K562 (cell line): ENCODE measurements around the gene SLC43A1. TPM values are rescaled to one million over a fixed set of nuclear protein-coding genes. Genes with fewer than 3 reads are reported as not detected.

Experiments used
- ATAC-seq: fragments of 200-7000 bp; cut with Tn5 transposase; 3 replicates; pipeline ENCODE4 v1.9.1; 2020; ENCODE audit warnings: moderate library complexity
- BruUV-seq: library from RNA; stranded (reverse); fragments of 400-500 nt; replicated peaks from 2 replicates; lab custom pipeline; 2021; lab: Mats Ljungman, UMichigan
- CTCF ChIA-PET: fragments of 300-600 bp; formaldehyde crosslinking; extraction: SDS; loops from one replicate; lab custom pipeline; 2021; ENCODE audit warnings: low intra/inter-chr PET ratio; lab: Yijun Ruan, JAX
- POLR2A ChIA-PET: fragments of 300-600, 350-650 bp; sonication (Branson Sonifier 250); formaldehyde crosslinking; extraction: SDS; loops from one replicate; lab custom pipeline; 2021; ENCODE audit warnings: antibody characterized with exemption, inconsistent platforms; lab: Yijun Ruan, JAX
- DNase-seq, 4 experiments: peaks; one replicate each; pipeline versions ENCODE4 v3.0.0 to v3.0.0-alpha.2; 2011 to 2018; ENCODE audit warnings: low spot score in 3 of 4, mixed read lengths in 3 of 4; ENCODE audit errors: extremely low read depth in 1 of 4
- FAIRE-seq: peaks from 2 replicates; lab custom pipeline; 2011; peaks lifted over from hg19 to GRCh38; lab: Jason Lieb, UNC
- H2AFZ ChIP-seq: 2 replicates; pipeline ENCODE4 v1.6.0; 2011; ENCODE audit warnings: low read depth, low read length, control low read depth, inconsistent platforms
- H3K27ac ChIP-seq: fragments of 200-600 bp; 3 replicates; pipeline ENCODE4 v1.8.0; 2011; ENCODE audit warnings: low read depth, mild to moderate bottlenecking, control low read depth, inconsistent platforms, low read length, moderate library complexity, mixed read lengths; ENCODE audit errors: extremely low read depth
- H3K27me3 ChIP-seq, 2 experiments: fragments of 300-600 bp in 1 of 2; 2 replicates in 1 of 2; 3 replicates in 1 of 2; pipeline versions ENCODE4 v1.6.0 to v1.8.0; 2011; ENCODE audit warnings: inconsistent platforms in 2 of 2, low read length in 2 of 2, mild to moderate bottlenecking in 1 of 2, mixed read lengths in 1 of 2, moderate library complexity in 1 of 2; ENCODE audit not compliant: control insufficient read depth in 2 of 2, insufficient read depth in 2 of 2
- H3K36me3 ChIP-seq: fragments of 300-600 bp; 3 replicates; pipeline ENCODE4 v1.8.0; 2011; ENCODE audit warnings: mild to moderate bottlenecking, low read length, inconsistent platforms; ENCODE audit not compliant: control insufficient read depth, insufficient read depth
- H3K4me1 ChIP-seq, 2 experiments: fragments of 200-600 bp in 1 of 2; replicated peaks in 1 of 2; 2 replicates in 1 of 2; 3 replicates in 1 of 2; pipeline versions ENCODE4 v1.5.1 to v1.8.0; 2011; ENCODE audit warnings: inconsistent platforms in 2 of 2, low read length in 2 of 2, mild to moderate bottlenecking in 1 of 2, mixed read lengths in 1 of 2, moderate library complexity in 1 of 2; ENCODE audit not compliant: control insufficient read depth in 2 of 2, insufficient read depth in 2 of 2
- H3K4me2 ChIP-seq: 2 replicates; pipeline ENCODE4 v1.6.1; 2011; ENCODE audit warnings: low read length, control low read depth, inconsistent platforms, mixed read lengths; ENCODE audit not compliant: insufficient read depth
- H3K4me3 ChIP-seq: fragments of 200-600 bp; sonication (generic), shearing (Covaris generic); 2 replicates; pipeline ENCODE4 v1.5.1; 2016; ENCODE audit warnings: control low read depth, inconsistent platforms
- H3K79me2 ChIP-seq: fragments of 200-600 bp; 3 replicates; pipeline ENCODE4 v1.8.0; 2011; ENCODE audit warnings: low read length, inconsistent platforms; ENCODE audit not compliant: control insufficient read depth, insufficient read depth
- H3K9ac ChIP-seq, 2 experiments: 2 replicates each; pipeline versions ENCODE4 v1.6.0 to v1.6.1; 2011; ENCODE audit warnings: low read depth in 2 of 2, low read length in 2 of 2, control low read depth in 1 of 2, inconsistent platforms in 1 of 2, mild to moderate bottlenecking in 1 of 2, mixed read lengths in 1 of 2; ENCODE audit not compliant: insufficient read depth in 1 of 2
- H3K9me1 ChIP-seq: one replicate; pipeline ENCODE4 v1.6.0; 2011; ENCODE audit warnings: inconsistent platforms, mild to moderate bottlenecking, low read length, moderate library complexity; ENCODE audit not compliant: control insufficient read depth, insufficient read depth
- H3K9me3 ChIP-seq: replicated peaks from 2 replicates; pipeline ENCODE4 v1.5.1; 2011; ENCODE audit warnings: low read depth, low read length, inconsistent platforms; ENCODE audit not compliant: control insufficient read depth, insufficient read depth
- H4K20me1 ChIP-seq: replicated peaks from 2 replicates; pipeline ENCODE4 v1.6.1; 2011; ENCODE audit warnings: low read length, inconsistent platforms, mixed read lengths; ENCODE audit not compliant: control insufficient read depth, insufficient read depth
- CHD1 ChIP-seq: fragments of 200-600 bp; sonication (generic); IDR thresholded peaks from one replicate; pipeline ENCODE4 v1.6.1; 2012; ENCODE audit warnings: mild to moderate bottlenecking, moderate library complexity, low read length, inconsistent platforms
- ESRRA ChIP-seq: fragments of 450-650 bp; IDR thresholded peaks from 2 replicates; pipeline ENCODE4 v1.6.1; 2014; ENCODE audit warnings: low read depth, mild to moderate bottlenecking, moderate library complexity, borderline replicate concordance
- HDGF ChIP-seq: fragments of 450-650 bp; IDR thresholded peaks from 2 replicates; pipeline ENCODE4 v1.6.1; 2016
- LARP7 ChIP-seq: fragments of 450-650 bp; IDR thresholded peaks from 2 replicates; pipeline ENCODE4 v1.6.1; 2016
- NRF1 ChIP-seq, 2 experiments: fragments of 450-650 bp; IDR thresholded peaks in 1 of 2; conservative IDR thresholded peaks in 1 of 2; 2 replicates each; pipeline ENCODE4 v1.6.1; 2014; ENCODE audit warnings: mild to moderate bottlenecking in 2 of 2
- RBM34 ChIP-seq: fragments of 200-400 bp; formaldehyde crosslinking; IDR thresholded peaks from 2 replicates; pipeline ENCODE4 v1.6.1; 2018; ENCODE audit warnings: low read length, borderline replicate concordance; ENCODE audit not compliant: insufficient read depth
- SIX5 ChIP-seq, 2 experiments: IDR thresholded peaks; 2 replicates each; pipeline ENCODE4 v1.6.1; 2011; ENCODE audit warnings: low read length in 2 of 2, borderline replicate concordance in 1 of 2, low read depth in 1 of 2, mild to moderate bottlenecking in 1 of 2, moderate library complexity in 1 of 2; ENCODE audit not compliant: insufficient read depth in 1 of 2
- SREBF1 ChIP-seq: fragments of 150-350 bp; IDR thresholded peaks from 2 replicates; pipeline ENCODE4 v1.6.1; 2014; ENCODE audit warnings: antibody characterized with exemption, low read depth, low read length, borderline replicate concordance
- SREBF2 ChIP-seq: sonication (generic); formaldehyde crosslinking; IDR thresholded peaks from 2 replicates; pipeline ENCODE4 v1.4.0; 2020; ENCODE audit warnings: mild to moderate bottlenecking, missing genetic modification reagents
- ZNF133 ChIP-seq: fragments of 250-450 bp; sonication (Bioruptor Pico); IDR thresholded peaks from 2 replicates; pipeline ENCODE4 v1.4.0; 2020; ENCODE audit warnings: mild to moderate bottlenecking
- ZNF165 ChIP-seq: fragments of 250-450 bp; sonication (Bioruptor Pico); IDR thresholded peaks from 2 replicates; pipeline ENCODE4 v1.4.0; 2020; ENCODE audit warnings: borderline replicate concordance
- ZNF41 ChIP-seq: fragments of 250-450 bp; sonication (Bioruptor Pico); conservative IDR thresholded peaks from 2 replicates; pipeline ENCODE4 v1.4.0; 2020; ENCODE audit warnings: mild to moderate bottlenecking
- in situ Hi-C: fragments of 300-500 bp; cut with MboI; formaldehyde crosslinking; loops from 4 replicates; pipeline ENCODE4 v1.15.0; 2018; ENCODE audit warnings: inconsistent platforms, mixed read lengths
- intact Hi-C: fragments of 100-400 bp; cut with micrococcal nuclease; formaldehyde crosslinking; loops from 2 replicates; pipeline ENCODE4 v1.14.2; 2022
- polyA plus RNA-seq, 8 experiments: library from polyadenylated mRNA; depleted of rRNA in 4 of 8; stranded (reverse) in 5 of 8; unstranded in 3 of 8; fragments of >200 nt; fragmentation: Nextera tagmentation in 2 of 8; fragmentation: Illumina TruSeq in 1 of 8; extraction: Ambion mirVana in 2 of 8; extraction: Trizol in 1 of 8; gene quantifications; 2 replicates each; pipeline versions ENCODE4 v1.2.1 to v1.2.3, GENCODE V29; 2011 to 2014; ENCODE audit warnings: inconsistent platforms in 1 of 8, missing spikeins in 1 of 8
- total RNA-seq, 7 experiments: library from RNA; depleted of rRNA in 6 of 7; stranded (reverse); fragments of >200 nt in 6 of 7; fragmentation: Illumina TruSeq in 2 of 7; extraction: Trizol in 2 of 7; gene quantifications; 2 replicates each; pipeline versions ENCODE4 v1.2.1 to v1.2.3, GENCODE V29; 2011 to 2021; ENCODE audit warnings: low replicate concordance in 1 of 7
- TF ChIP-seq, protein P1 (sequence below), 3 experiments: fragments of 200-800 bp in 1 of 3; sonication (Bioruptor generic) in 1 of 3; sonication (generic) in 1 of 3; formaldehyde crosslinking in 1 of 3; IDR thresholded peaks; 2 replicates each; pipeline versions ENCODE4 v1.6.1 to v1.8.0; 2016 to 2022; ENCODE audit warnings: mild to moderate bottlenecking in 2 of 3, missing compliant biosample characterization in 2 of 3, missing genetic modification characterization in 2 of 3, missing genetic modification reagents in 1 of 3
- TF ChIP-seq, protein P2 (sequence below): fragments of 250-450 bp; sonication (Bioruptor Pico); IDR thresholded peaks from 2 replicates; pipeline ENCODE4 v1.8.0; 2022; ENCODE audit warnings: inconsistent platforms, mild to moderate bottlenecking, moderate library complexity, borderline replicate concordance
- TF ChIP-seq, protein P3 (sequence below): fragments of 150-350 bp; IDR thresholded peaks from 2 replicates; pipeline ENCODE4 v1.6.1; 2014; ENCODE audit warnings: low read depth, mild to moderate bottlenecking, low read length, borderline replicate concordance

SLC43A1 gene
- total and polyA plus RNA-seq, 9 of the 15 experiments (the other 6 are each of a cell fraction or from before 2014, with no cell fraction given), result 2.6 to 41.8 (median 24.6) TPM

DNA sequence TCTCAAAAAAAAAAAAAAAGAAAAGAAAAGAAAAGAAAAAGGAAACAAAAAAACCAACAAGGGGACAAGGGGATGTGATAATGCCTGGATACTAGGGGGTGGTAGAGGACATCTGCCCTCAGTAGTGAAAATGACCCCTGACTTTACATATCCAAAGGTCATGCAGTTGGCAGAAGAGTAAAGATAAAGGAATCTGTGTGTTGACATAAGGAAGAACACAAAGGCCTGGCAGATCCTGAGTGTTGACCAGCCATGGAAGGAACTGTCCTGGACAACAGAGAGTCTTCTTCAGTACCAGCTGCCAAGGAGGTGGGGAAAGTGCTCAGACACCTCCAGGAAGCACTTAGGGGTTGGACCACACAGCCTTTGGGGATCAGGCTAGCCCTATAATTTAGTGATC, 12.6 kb downstream of the SLC43A1 start:
- Histone ChIP-seq H2AFZ (no peak overlapping the region), H3K4me1 (peaks cover 16 to 26% of the 10 kb centered on the region in 2 experiments), H3K9ac (no peak overlapping the region), H3K79me2 (peaks cover 13% of the 10 kb centered on the region; the same call in 2 of the 3 replicates), H4K20me1 (peaks cover 24% of the 10 kb centered on the region), H3K27me3 (no peaks in the 10 kb centered on the region), H3K4me2 (no peak overlapping the region), H3K9me1 (no peaks in the 10 kb centered on the region), H3K4me3 (no peak overlapping the region), H3K27ac (no peak overlapping the region), H3K36me3 (peaks cover 69% of the 10 kb centered on the region), H3K9me3 (no peaks in the 10 kb centered on the region)
- ChIA-PET CTCF (no interaction called here), POLR2A (interaction anchor here (0.5 to 4.5 kb wide), 5 partner anchors 8 to 88 kb away, joined by 3 to 25 read pairs (median 4); partner anchors contain the start of gene SLC43A1)
- no TSS peak for BruUV-seq
- in situ Hi-C loops, result no loop called here
- TF ChIP-seq, protein P1, sequence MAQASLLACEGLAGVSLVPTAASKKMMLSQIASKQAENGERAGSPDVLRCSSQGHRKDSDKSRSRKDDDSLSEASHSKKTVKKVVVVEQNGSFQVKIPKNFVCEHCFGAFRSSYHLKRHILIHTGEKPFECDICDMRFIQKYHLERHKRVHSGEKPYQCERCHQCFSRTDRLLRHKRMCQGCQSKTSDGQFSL (CRISPR knock-in tag; IDR thresholded peaks at IDR 0.05), result no peak
- TF ChIP-seq, protein P1 (tag; IDR thresholded peaks at IDR 0.05), result no peak
- no peak for TF ChIP-seq SREBF1
- TF ChIP-seq NRF1 (conservative IDR thresholded peaks at IDR 0.05 in 1 of 2, IDR thresholded peaks at IDR 0.05 in 1 of 2), result no peak
- TF ChIP-seq, protein P2, sequence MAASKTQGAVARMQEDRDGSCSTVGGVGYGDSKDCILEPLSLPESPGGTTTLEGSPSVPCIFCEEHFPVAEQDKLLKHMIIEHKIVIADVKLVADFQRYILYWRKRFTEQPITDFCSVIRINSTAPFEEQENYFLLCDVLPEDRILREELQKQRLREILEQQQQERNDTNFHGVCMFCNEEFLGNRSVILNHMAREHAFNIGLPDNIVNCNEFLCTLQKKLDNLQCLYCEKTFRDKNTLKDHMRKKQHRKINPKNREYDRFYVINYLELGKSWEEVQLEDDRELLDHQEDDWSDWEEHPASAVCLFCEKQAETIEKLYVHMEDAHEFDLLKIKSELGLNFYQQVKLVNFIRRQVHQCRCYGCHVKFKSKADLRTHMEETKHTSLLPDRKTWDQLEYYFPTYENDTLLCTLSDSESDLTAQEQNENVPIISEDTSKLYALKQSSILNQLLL (CRISPR knock-in tag), result no peak
- TF ChIP-seq LARP7, result no peak
- no peak for TF ChIP-seq RBM34
- TF ChIP-seq HDGF, result no peak
- no peak for TF ChIP-seq SREBF2 (CRISPR knock-in tag)
- TF ChIP-seq, protein P3, sequence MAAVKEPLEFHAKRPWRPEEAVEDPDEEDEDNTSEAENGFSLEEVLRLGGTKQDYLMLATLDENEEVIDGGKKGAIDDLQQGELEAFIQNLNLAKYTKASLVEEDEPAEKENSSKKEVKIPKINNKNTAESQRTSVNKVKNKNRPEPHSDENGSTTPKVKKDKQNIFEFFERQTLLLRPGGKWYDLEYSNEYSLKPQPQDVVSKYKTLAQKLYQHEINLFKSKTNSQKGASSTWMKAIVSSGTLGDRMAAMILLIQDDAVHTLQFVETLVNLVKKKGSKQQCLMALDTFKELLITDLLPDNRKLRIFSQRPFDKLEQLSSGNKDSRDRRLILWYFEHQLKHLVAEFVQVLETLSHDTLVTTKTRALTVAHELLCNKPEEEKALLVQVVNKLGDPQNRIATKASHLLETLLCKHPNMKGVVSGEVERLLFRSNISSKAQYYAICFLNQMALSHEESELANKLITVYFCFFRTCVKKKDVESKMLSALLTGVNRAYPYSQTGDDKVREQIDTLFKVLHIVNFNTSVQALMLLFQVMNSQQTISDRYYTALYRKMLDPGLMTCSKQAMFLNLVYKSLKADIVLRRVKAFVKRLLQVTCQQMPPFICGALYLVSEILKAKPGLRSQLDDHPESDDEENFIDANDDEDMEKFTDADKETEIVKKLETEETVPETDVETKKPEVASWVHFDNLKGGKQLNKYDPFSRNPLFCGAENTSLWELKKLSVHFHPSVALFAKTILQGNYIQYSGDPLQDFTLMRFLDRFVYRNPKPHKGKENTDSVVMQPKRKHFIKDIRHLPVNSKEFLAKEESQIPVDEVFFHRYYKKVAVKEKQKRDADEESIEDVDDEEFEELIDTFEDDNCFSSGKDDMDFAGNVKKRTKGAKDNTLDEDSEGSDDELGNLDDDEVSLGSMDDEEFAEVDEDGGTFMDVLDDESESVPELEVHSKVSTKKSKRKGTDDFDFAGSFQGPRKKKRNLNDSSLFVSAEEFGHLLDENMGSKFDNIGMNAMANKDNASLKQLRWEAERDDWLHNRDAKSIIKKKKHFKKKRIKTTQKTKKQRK, result no peak
- TF ChIP-seq ESRRA, result no peak
- no peak for TF ChIP-seq SIX5 (IDR thresholded peaks at IDR 0.05; ENCODE audit: borderline replicate concordance in 1 of 2, insufficient read depth in 1 of 2, low read depth in 1 of 2, low read length in 2 of 2)
- no peak for TF ChIP-seq ZNF133
- no peak for TF ChIP-seq ZNF41 (CRISPR knock-in tag)
- no peak for TF ChIP-seq CHD1
- TF ChIP-seq ZNF165 (CRISPR knock-in tag), result no peak
- intact Hi-C loops, result no loop called here
- FAIRE-seq (no peak), ATAC-seq (no peak), DNase-seq (no peak)
